HEK293T (cell line): ENCODE data around the gene CDH12.

Experiments used
- ARNT ChIP-seq: fragments of 450-650 bp; IDR thresholded peaks from 2 replicates; pipeline ENCODE4 v1.6.1; 2017; ENCODE audit warnings: mild to moderate bottlenecking
- ELF4 ChIP-seq: fragments of 450-650 bp; IDR thresholded peaks from 2 replicates; pipeline ENCODE4 v1.6.1; 2017; ENCODE audit warnings: antibody characterized with exemption
- FOXM1 ChIP-seq: fragments of 450-650 bp; IDR thresholded peaks from 2 replicates; pipeline ENCODE4 v1.6.1; 2017; ENCODE audit warnings: mild to moderate bottlenecking, borderline replicate concordance
- L3MBTL2 ChIP-seq: fragments of 450-650 bp; conservative IDR thresholded peaks from 2 replicates; pipeline ENCODE4 v1.6.1; 2016; ENCODE audit warnings: mild to moderate bottlenecking
- SP1 ChIP-seq: fragments of 450-650 bp; IDR thresholded peaks from 2 replicates; pipeline ENCODE4 v1.6.1; 2017
- SUZ12 ChIP-seq: fragments of 450-650 bp; IDR thresholded peaks from 2 replicates; pipeline ENCODE4 v1.6.1; 2016; ENCODE audit warnings: mild to moderate bottlenecking

- TF ChIP-seq ELF4 (no peak), FOXM1 (no peak), ARNT (no peak), SP1 (no peak), SUZ12 (no peak), L3MBTL2 (no peak)
Observed at GRCh38 chr5:22070186-22070728, 782.9 kb downstream of the CDH12 start.
